ENCODE data around the gene NTM. TPM values are rescaled to one million over a fixed set of nuclear protein-coding genes. Genes with fewer than 3 reads are reported as not detected.

Gene NTM
- total and polyA plus RNA-seq, 4 experiments from 2014 or later: not detected

DNA sequence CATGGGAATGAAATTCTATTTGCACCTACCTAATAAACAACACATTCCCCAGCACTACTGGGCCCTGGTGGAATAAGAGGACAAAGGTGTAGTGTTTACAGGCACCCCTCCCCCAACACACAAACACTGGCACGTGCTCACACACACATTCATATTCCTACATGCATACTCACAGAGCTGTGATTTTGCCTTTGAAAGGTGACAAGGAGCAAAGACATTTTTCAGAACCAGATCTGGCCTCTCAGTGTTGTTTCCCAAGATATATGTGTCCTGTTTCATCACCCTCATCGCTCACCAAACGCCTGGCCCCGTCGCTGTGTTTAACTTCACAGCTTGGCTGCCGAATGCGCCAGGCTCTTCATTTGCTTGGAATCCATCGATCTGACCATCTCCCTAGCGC lies 292.6 kb downstream of the NTM start:
- H3K27ac ChIP-seq (ENCODE audit: low read depth, low read length): no peak overlapping the region
- no peaks in the 10 kb centered on the region for H3K36me3 ChIP-seq (ENCODE audit: insufficient read depth, low read length)
- no peak overlapping the region for H3K4me3 Mint-ChIP-seq
- no peaks in the 10 kb centered on the region for H3K9me3 Mint-ChIP-seq
- no peaks in the 10 kb centered on the region for H3K9me3 ChIP-seq (ENCODE audit: control insufficient read depth in 1 of 2, low read length in 2 of 2)
- H3K27me3 ChIP-seq (ENCODE audit: insufficient read depth, low read length): no peaks in the 10 kb centered on the region
- intact Hi-C loops (cut with micrococcal nuclease): no loop called here
- H3K4me1 ChIP-seq (ENCODE audit: insufficient read depth, low read length): no peaks in the 10 kb centered on the region
- H3K4me3 ChIP-seq (ENCODE audit: low read length in 2 of 2): no peak overlapping the region
- DNase-seq: no peak
- H3K36me3 Mint-ChIP-seq: no peaks in the 10 kb centered on the region
- no peaks in the 10 kb centered on the region for H3K4me1 Mint-ChIP-seq
- POLR2A ChIA-PET (ENCODE audit: partially characterized antibody): no interaction called here
- H3K27ac Mint-ChIP-seq: no peak overlapping the region
- CTCF ChIA-PET (ENCODE audit: partially characterized antibody): no interaction called here
- H3K27me3 Mint-ChIP-seq: no peaks in the 10 kb centered on the region

GRCh38 chr11:131663405-131664200 lies 293.2 kb downstream of the NTM start:
- H3K36me3 Mint-ChIP-seq: no peaks in the 10 kb centered on the region
- H3K27ac ChIP-seq (ENCODE audit: low read depth, low read length): no peak overlapping the region
- ChIA-PET CTCF (ENCODE audit: partially characterized antibody) (interaction anchor here (1.4 kb wide), 1 partner anchor 11 kb away, joined by 4 read pairs; no protein-coding TSS in a partner anchor), POLR2A (ENCODE audit: partially characterized antibody) (no interaction called here)
- intact Hi-C loops (cut with micrococcal nuclease): no loop called here
- H3K27me3 ChIP-seq (ENCODE audit: insufficient read depth, low read length): no peaks in the 10 kb centered on the region
- no peaks in the 10 kb centered on the region for H3K36me3 ChIP-seq (ENCODE audit: insufficient read depth, low read length)
- no peaks in the 10 kb centered on the region for H3K27me3 Mint-ChIP-seq
- no peak overlapping the region for H3K27ac Mint-ChIP-seq
- DNase-seq: no peak
- no peak overlapping the region for H3K4me3 Mint-ChIP-seq
- no peaks in the 10 kb centered on the region for H3K9me3 Mint-ChIP-seq
- H3K9me3 ChIP-seq (ENCODE audit: control insufficient read depth in 1 of 2, low read length in 2 of 2): no peaks in the 10 kb centered on the region
- H3K4me1 ChIP-seq (ENCODE audit: insufficient read depth, low read length): no peaks in the 10 kb centered on the region
- H3K4me1 Mint-ChIP-seq: peaks cover 0 to under 1% (median 0%) of the 10 kb centered on the region in 4 donors
- H3K4me3 ChIP-seq (ENCODE audit: low read length in 2 of 2): no peak overlapping the region

- ChIA-PET CTCF (ENCODE audit: partially characterized antibody) (interaction anchor here (1.4 kb wide), 1 partner anchor 10 kb away, joined by 4 read pairs; no protein-coding TSS in a partner anchor), POLR2A (ENCODE audit: partially characterized antibody) (no interaction called here)
- Histone ChIP-seq H3K27me3 (ENCODE audit: insufficient read depth, low read length) (no peaks in the 10 kb centered on the region), H3K9me3 (ENCODE audit: control insufficient read depth in 1 of 2, low read length in 2 of 2) (no peaks in the 10 kb centered on the region), H3K36me3 (ENCODE audit: insufficient read depth, low read length) (no peaks in the 10 kb centered on the region), H3K4me1 (ENCODE audit: insufficient read depth, low read length) (no peaks in the 10 kb centered on the region), H3K27ac (ENCODE audit: low read depth, low read length) (no peak overlapping the region), H3K4me3 (ENCODE audit: low read length in 2 of 2) (no peak overlapping the region)
- peaks cover 0 to 5% (median 0%) of the 10 kb centered on the region in 4 donors for H3K4me1 Mint-ChIP-seq
- H3K27ac Mint-ChIP-seq: no peak overlapping the region
- intact Hi-C loops (cut with micrococcal nuclease): no loop called here
- no peaks in the 10 kb centered on the region for H3K36me3 Mint-ChIP-seq
- H3K27me3 Mint-ChIP-seq: no peaks in the 10 kb centered on the region
- no peak for DNase-seq
- no peak overlapping the region for H3K4me3 Mint-ChIP-seq
- H3K9me3 Mint-ChIP-seq: no peaks in the 10 kb centered on the region
Observed at GRCh38 chr11:131664293-131664692, 293.9 kb downstream of the NTM start.

DNA sequence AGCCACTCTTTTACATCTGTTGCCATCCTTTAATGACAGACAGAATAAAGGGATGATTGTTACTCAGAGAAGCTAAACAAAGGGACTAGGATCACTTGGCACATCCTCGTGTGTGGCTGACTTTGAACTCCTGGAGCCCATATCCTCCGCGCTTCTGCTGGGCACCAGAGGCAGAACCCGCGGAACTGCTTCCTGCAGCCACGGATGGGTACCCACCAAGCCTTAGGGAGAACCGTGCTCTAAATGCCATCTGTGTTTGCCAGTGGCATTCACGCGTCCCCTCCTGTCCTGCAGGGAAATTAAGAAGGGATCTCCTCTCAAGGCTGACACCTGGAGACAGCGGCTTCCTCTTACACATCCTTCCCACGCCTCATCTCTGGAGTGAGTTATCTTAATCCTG lies 294.4 kb downstream of the NTM start:
- DNase-seq: no peak
- Histone ChIP-seq H3K27me3 (ENCODE audit: insufficient read depth, low read length) (no peaks in the 10 kb centered on the region), H3K9me3 (ENCODE audit: control insufficient read depth in 1 of 2, low read length in 2 of 2) (no peaks in the 10 kb centered on the region), H3K4me1 (ENCODE audit: insufficient read depth, low read length) (no peaks in the 10 kb centered on the region), H3K27ac (ENCODE audit: low read depth, low read length) (no peak overlapping the region), H3K4me3 (ENCODE audit: low read length in 2 of 2) (no peak overlapping the region), H3K36me3 (ENCODE audit: insufficient read depth, low read length) (no peaks in the 10 kb centered on the region)
- no peaks in the 10 kb centered on the region for H3K9me3 Mint-ChIP-seq
- ChIA-PET POLR2A (ENCODE audit: partially characterized antibody) (no interaction called here), CTCF (ENCODE audit: partially characterized antibody) (interaction anchor here (1.4 kb wide), 1 partner anchor 10 kb away, joined by 4 read pairs; no protein-coding TSS in a partner anchor)
- intact Hi-C loops (cut with micrococcal nuclease): no loop called here
- no peaks in the 10 kb centered on the region for H3K27me3 Mint-ChIP-seq
- no peak overlapping the region for H3K4me3 Mint-ChIP-seq
- H3K4me1 Mint-ChIP-seq: peaks cover 0 to 5% (median 0%) of the 10 kb centered on the region in 4 donors
- no peaks in the 10 kb centered on the region for H3K36me3 Mint-ChIP-seq
- H3K27ac Mint-ChIP-seq: no peak overlapping the region

- Mint-ChIP-seq H3K9me3 (no peaks in the 10 kb centered on the region), H3K27me3 (no peaks in the 10 kb centered on the region), H3K4me3 (no peak overlapping the region), H3K4me1 (peaks cover 0 to 5% (median 0%) of the 10 kb centered on the region in 4 donors), H3K36me3 (no peaks in the 10 kb centered on the region), H3K27ac (no peak overlapping the region)
- no peaks in the 10 kb centered on the region for H3K36me3 ChIP-seq (ENCODE audit: insufficient read depth, low read length)
- no peaks in the 10 kb centered on the region for H3K9me3 ChIP-seq (ENCODE audit: control insufficient read depth in 1 of 2, low read length in 2 of 2)
- H3K27me3 ChIP-seq (ENCODE audit: insufficient read depth, low read length): no peaks in the 10 kb centered on the region
- ChIA-PET POLR2A (ENCODE audit: partially characterized antibody) (no interaction called here), CTCF (ENCODE audit: partially characterized antibody) (interaction anchor here (1.4 kb wide), 1 partner anchor 9 kb away, joined by 4 read pairs; no protein-coding TSS in a partner anchor)
- no peaks in the 10 kb centered on the region for H3K4me1 ChIP-seq (ENCODE audit: insufficient read depth, low read length)
- no peak overlapping the region for H3K4me3 ChIP-seq (ENCODE audit: low read length in 2 of 2)
- intact Hi-C loops (cut with micrococcal nuclease): no loop called here
- H3K27ac ChIP-seq (ENCODE audit: low read depth, low read length): no peak overlapping the region
- DNase-seq: no peak
Observed at GRCh38 chr11:131665344-131665968, 295.0 kb downstream of the NTM start.

DNA sequence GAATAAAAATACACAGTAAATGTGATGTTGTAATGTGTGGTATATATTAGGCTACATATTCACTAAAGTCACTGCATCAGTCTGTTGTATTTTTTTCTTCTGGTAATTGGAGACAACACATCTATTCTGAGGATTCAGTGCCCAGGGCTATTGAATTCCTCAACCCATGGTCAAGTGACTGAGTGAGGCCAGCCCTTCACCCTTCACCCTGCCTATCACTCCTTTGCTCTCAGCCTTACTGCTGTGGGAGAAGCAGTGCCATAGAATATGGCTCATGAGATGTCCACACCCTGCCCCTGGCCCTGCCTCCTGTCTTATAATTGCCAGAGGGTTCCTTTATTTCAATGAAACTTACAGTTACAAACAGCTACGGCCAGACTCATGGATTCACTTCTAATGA lies 295.6 kb downstream of the NTM start:
- Mint-ChIP-seq H3K9me3 (no peaks in the 10 kb centered on the region), H3K27me3 (no peaks in the 10 kb centered on the region), H3K27ac (no peak overlapping the region), H3K4me3 (no peak overlapping the region), H3K36me3 (no peaks in the 10 kb centered on the region), H3K4me1 (peaks cover 0 to 5% (median 0%) of the 10 kb centered on the region in 4 donors)
- H3K27me3 ChIP-seq (ENCODE audit: insufficient read depth, low read length): no peaks in the 10 kb centered on the region
- ChIA-PET CTCF (ENCODE audit: partially characterized antibody) (no interaction called here), POLR2A (ENCODE audit: partially characterized antibody) (no interaction called here)
- no peaks in the 10 kb centered on the region for H3K9me3 ChIP-seq (ENCODE audit: control insufficient read depth in 1 of 2, low read length in 2 of 2)
- H3K4me1 ChIP-seq (ENCODE audit: insufficient read depth, low read length): no peaks in the 10 kb centered on the region
- no peak overlapping the region for H3K27ac ChIP-seq (ENCODE audit: low read depth, low read length)
- no peak overlapping the region for H3K4me3 ChIP-seq (ENCODE audit: low read length in 2 of 2)
- no peak for DNase-seq
- intact Hi-C loops (cut with micrococcal nuclease): no loop called here
- no peaks in the 10 kb centered on the region for H3K36me3 ChIP-seq (ENCODE audit: insufficient read depth, low read length)

- no peaks in the 10 kb centered on the region for H3K27me3 Mint-ChIP-seq
- CTCF ChIA-PET (ENCODE audit: partially characterized antibody): no interaction called here
- no peak overlapping the region for H3K4me3 ChIP-seq (ENCODE audit: low read length in 2 of 2)
- no peaks in the 10 kb centered on the region for H3K9me3 Mint-ChIP-seq
- no peaks in the 10 kb centered on the region for H3K36me3 ChIP-seq (ENCODE audit: insufficient read depth, low read length)
- no peak overlapping the region for H3K27ac Mint-ChIP-seq
- no peak overlapping the region for H3K27ac ChIP-seq (ENCODE audit: low read depth, low read length)
- no peaks in the 10 kb centered on the region for H3K4me1 ChIP-seq (ENCODE audit: insufficient read depth, low read length)
- peaks cover 0 to 5% (median 0%) of the 10 kb centered on the region in 4 donors for H3K4me1 Mint-ChIP-seq
- H3K27me3 ChIP-seq (ENCODE audit: insufficient read depth, low read length): no peaks in the 10 kb centered on the region
- no peaks in the 10 kb centered on the region for H3K36me3 Mint-ChIP-seq
- H3K9me3 ChIP-seq (ENCODE audit: control insufficient read depth in 1 of 2, low read length in 2 of 2): no peaks in the 10 kb centered on the region
- POLR2A ChIA-PET (ENCODE audit: partially characterized antibody): no interaction called here
- intact Hi-C loops (cut with micrococcal nuclease): no loop called here
- DNase-seq: no peak
- no peak overlapping the region for H3K4me3 Mint-ChIP-seq
Observed at GRCh38 chr11:131666617-131667016, 296.2 kb downstream of the NTM start.

All from CD4-positive, alpha-beta memory T cell (primary cell).